Muscle of leg (tissue), 11 donors: ENCODE results near the gene ZBTB4. TPM values are rescaled to one million over a fixed set of nuclear protein-coding genes. Genes with fewer than 3 reads are reported as not detected.
"Not testable (repeated sequence)": the region's sequence is repeated elsewhere in the genome, so short reads cannot be mapped to it uniquely, and the experiment has no call there.

Experiments
- DNase-seq: peaks from one replicate; pipeline ENCODE4 v3.0.0; 2013
- H3K27ac ChIP-seq: one replicate; pipeline ENCODE4 v1.5.1; 2013; ENCODE audit warnings: mild to moderate bottlenecking, low read length, control low read depth
- H3K27me3 ChIP-seq: one replicate; pipeline ENCODE4 v1.6.1; 2013; ENCODE audit warnings: low read length; ENCODE audit not compliant: control insufficient read depth, insufficient read depth
- H3K36me3 ChIP-seq: one replicate; pipeline ENCODE4 v1.6.1; 2013; ENCODE audit warnings: low read length; ENCODE audit not compliant: control insufficient read depth, insufficient read depth
- H3K4me1 ChIP-seq: one replicate; pipeline ENCODE4 v1.6.1; 2013; ENCODE audit warnings: low read length; ENCODE audit not compliant: control insufficient read depth, insufficient read depth
- H3K4me3 ChIP-seq: one replicate; pipeline ENCODE4 v1.5.1; 2013; ENCODE audit warnings: low read length, control low read depth
- H3K9me3 ChIP-seq: replicated peaks from 2 replicates; pipeline ENCODE4 v1.6.1; 2013; ENCODE audit warnings: low read depth, low read length; ENCODE audit not compliant: control insufficient read depth
- WGBS: methylation state at CpG from one replicate; pipeline ENCODE4 v1.1.5; 2013; ENCODE audit warnings: missing lambda C conversion rate; ENCODE audit not compliant: insufficient coverage; 5-methylcytosine and 5-hydroxymethylcytosine counted together
- polyA plus RNA-seq, 8 donors: library from polyadenylated mRNA; unstranded; fragments of 120-200 nt; gene quantifications; one replicate each; pipeline versions ENCODE4 v1.2.1 to v1.2.3, GENCODE V29; 2013; ENCODE audit warnings: inconsistent platforms in 1 of 8, low replicate concordance in 1 of 8; ENCODE audit not compliant: insufficient read length in 8 of 8, insufficient read depth in 1 of 8
- total RNA-seq: library from RNA; stranded (reverse); fragments of 120-200 nt; gene quantifications from one replicate; pipeline ENCODE4 v1.2.4, GENCODE V29; 2013

ZBTB4 gene
- total and polyA plus RNA-seq, 9 donors = 14.1 to 31.6 (median 24.3) TPM

GRCh38 chr17:7482742-7483088 lies 3.3 kb upstream of the ZBTB4 start:
- peak overlapping the region; percentile 100 for H3K27ac ChIP-seq
- not testable (repeated sequence) for H3K27me3 ChIP-seq, H3K9me3 ChIP-seq, H3K36me3 ChIP-seq, DNase-seq
- H3K4me1 ChIP-seq = peaks cover 66% of the 10 kb centered on the region
- 84% methylated on average over 2 of the region's 6 CpGs for WGBS
- peak overlapping the region; percentile 88 for H3K4me3 ChIP-seq

DNA sequence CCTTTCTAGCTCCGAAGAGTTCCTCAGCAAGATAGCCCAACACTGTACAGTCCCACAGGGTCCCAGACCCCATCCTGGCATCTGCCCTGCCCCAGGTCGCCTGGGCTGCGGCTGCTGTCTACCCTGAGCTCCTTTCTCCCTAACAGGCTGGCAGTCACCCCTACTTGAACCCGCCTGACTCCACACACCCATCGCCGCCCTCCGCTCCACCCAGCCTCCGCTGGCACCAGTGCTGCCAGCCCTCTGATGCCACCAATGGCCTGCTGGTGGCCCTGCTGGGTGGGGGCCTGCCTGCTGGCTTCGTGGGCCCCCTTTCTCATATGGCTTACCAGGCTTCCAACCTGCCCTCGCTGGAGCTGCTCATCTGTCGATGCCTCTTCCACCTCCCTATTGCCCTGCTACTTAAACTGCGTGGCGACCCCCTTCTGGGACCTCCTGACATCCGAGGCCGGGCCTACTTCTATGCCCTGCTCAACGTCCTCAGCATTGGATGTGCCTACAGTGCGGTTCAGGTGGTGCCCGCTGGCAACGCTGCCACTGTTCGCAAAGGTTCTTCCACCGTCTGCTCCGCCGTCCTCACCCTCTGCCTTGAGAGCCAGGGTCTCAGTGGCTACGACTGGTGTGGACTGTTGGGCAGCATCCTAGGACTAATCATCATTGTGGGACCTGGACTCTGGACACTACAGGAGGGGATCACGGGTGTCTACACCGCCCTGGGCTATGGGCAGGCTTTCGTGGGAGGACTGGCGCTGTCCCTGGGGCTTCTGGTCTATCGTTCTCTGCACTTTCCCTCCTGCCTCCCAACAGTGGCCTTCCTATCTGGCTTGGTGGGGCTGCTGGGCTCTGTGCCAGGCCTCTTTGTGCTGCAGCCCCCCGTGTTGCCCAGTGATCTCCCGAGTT lies 2.7 kb upstream of the ZBTB4 start:
- not testable (repeated sequence) for H3K4me3 ChIP-seq, H3K27me3 ChIP-seq, H3K9me3 ChIP-seq, H3K36me3 ChIP-seq
- WGBS = 93% methylated on average over 17 of the region's 31 CpGs
- Histone ChIP-seq H3K27ac (peak overlapping the region; percentile 100), H3K4me1 (peaks cover 68% of the 10 kb centered on the region)
- peak; percentile 10 for DNase-seq

DNA sequence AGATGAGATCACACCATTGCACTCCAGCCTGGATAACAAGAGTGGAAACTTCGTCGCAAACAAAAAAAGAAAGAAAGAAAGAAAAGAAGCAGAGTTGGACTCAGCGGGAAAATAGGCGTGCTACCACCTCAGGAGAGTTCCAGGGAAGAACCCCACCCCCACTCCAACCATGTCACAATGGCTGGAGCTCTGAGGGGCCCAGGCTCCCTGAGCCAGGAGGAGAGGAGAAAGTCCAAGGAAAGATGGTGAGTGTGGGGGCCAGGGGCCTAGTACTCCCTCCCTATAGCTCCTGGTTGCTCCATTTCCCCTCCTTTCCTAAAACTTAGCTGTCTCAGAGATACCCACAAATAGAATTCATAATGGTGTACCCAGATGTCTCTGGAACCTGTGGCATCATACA lies 1.8 kb upstream of the ZBTB4 start, which contains the start of gene SLC35G6:
Gene SLC35G6 (plus strand): TSS at position 172 of the 400 bp plus-strand sequence. CDS start 71 bp downstream, at position 243.
- H3K27me3 ChIP-seq, H3K9me3 ChIP-seq, H3K36me3 ChIP-seq, H3K4me3 ChIP-seq: not testable (repeated sequence)
- DNase-seq = peak; percentile 27
- WGBS = no CpG with 5 or more reads among the region's 4 CpGs
- Histone ChIP-seq H3K27ac (peak within 1 kb of the TSS; percentile 100), H3K4me1 (peaks cover 76% of the 10 kb centered on the region)

- no peaks in the 10 kb centered on the region for H3K36me3 ChIP-seq
- WGBS = 5% methylated on average over 7 of the region's 8 CpGs
- no peaks in the 10 kb centered on the region for H3K9me3 ChIP-seq
- peak overlapping the region; percentile 71 for H3K4me3 ChIP-seq
- DNase-seq = peak; percentile 62
- H3K4me1 ChIP-seq = peaks cover 77% of the 10 kb centered on the region
- H3K27ac ChIP-seq = peak overlapping the region; percentile 96
- H3K27me3 ChIP-seq = no peaks in the 10 kb centered on the region
Observed at GRCh38 chr17:7480089-7480384, 606 bp upstream of the ZBTB4 start.

DNA sequence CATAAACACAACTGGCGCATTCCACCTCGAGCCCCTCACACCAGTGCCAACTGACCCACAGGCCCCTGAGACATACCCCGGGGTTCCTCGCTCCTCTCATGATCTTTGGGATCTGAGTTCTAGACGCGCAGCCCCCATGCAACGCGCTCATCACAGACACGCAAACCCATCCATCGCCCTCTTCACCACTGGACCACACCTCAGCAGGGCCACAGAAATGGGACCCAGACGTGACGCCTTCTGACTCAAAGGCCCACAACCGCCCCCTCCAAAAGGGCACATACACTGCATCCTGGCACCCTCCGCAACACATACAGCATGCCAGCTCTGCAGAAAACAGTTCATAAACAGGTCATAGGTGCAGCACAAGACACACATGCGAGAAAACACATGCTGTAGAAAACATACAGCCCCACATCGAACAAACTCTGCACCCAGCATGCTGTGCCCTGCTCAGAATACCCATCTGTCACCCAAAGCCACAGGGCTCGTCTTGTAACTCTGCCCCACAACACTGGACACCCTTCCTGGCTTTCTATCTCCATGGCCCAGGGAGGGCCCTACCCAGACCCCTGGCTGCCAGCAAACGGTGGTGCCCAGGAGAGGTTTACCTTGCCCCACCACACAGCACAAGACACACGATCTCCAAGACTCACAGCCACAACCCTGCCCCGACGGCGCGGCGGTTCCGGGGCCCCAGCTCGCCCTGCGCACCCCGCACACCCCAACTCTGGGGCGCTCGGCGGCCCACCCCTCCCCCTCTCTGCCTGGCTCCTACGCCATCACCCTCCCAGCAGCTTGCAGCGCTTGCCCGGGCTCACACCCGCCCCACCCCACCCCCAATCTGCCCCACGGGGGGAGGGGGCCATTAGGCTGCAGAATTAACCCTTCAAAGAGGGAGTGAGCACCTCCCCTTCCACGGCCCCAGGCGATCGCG lies 887 bp downstream of the ZBTB4 start:
- Histone ChIP-seq H3K9me3 (no peaks in the 10 kb centered on the region), H3K4me1 (peaks cover 76% of the 10 kb centered on the region), H3K36me3 (peaks cover 4% of the 10 kb centered on the region), H3K27ac (peak overlapping the region; percentile 93), H3K27me3 (no peaks in the 10 kb centered on the region), H3K4me3 (peak overlapping the region; percentile 79)
- peak; percentile 69 for DNase-seq
- 17% methylated on average over 39 of the region's 40 CpGs for WGBS

DNA sequence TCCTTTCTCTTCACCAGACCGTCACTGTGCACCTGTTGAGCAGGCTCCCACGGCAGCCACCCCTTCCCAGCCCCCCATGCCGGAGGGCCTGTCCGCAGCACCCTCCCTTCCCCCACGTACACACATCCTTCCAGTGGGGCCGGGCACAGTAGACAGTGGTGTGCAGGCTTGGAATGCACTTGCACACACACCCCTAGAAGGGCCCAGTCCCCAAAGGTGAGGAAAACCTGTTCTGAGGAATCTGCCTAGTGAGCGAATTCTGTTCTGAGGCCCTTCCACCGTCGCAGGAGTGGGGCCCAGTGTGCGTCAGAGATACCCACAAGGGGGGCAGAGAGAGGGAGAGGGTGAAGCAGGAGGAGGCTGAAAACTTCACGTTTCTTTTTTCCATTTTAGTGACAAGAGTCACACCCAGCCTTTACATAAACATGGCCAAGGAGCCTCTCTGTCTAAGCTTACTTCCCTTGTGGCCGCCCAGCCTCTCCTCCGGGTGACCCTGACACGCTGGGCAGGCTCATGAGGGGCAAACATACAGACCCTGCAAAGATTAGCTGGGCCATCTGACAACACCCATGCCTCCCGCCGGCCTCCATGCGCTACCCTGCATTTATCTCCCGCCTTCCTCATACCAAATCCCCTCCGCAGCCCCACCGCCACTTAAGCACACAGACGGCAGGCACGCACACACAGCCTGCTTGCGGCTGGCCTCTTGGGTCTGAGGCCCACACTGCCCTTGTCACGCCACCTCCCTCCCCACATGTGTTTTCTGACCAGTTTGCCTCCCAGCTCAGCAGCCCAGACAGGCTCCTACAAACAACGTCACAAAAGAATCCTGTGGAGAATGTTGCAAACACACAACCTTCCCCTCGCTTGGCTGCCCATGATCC lies 1.8 kb downstream of the ZBTB4 start:
- no peaks in the 10 kb centered on the region for H3K9me3 ChIP-seq
- H3K27me3 ChIP-seq = no peaks in the 10 kb centered on the region
- H3K4me1 ChIP-seq = peaks cover 67% of the 10 kb centered on the region
- WGBS = 17% methylated on average over 15 of the region's 26 CpGs
- H3K4me3 ChIP-seq = peak overlapping the region; percentile 79
- H3K36me3 ChIP-seq = peaks cover 4% of the 10 kb centered on the region
- peak; percentile 59 for DNase-seq
- H3K27ac ChIP-seq = peak overlapping the region; percentile 93

DNA sequence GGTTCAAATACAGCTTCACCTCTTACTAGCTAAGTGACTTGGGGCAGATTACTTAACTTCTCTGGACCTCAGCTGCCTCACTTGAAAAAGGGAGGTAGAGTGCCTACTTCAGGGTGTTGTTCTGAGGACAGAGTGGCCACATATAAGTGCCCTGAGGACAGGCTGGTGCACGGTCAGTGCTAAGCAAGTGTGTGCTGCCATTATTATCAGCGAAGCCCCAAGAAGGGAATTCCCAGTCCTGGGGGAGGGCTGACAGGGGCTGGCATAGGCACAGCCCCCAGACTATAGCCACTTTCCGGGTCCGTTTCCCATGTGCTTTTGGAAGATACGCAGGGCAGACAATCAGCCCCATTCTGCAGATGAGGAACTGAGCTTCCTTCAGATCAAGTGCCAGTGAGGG lies 2.5 kb downstream of the ZBTB4 start:
- no peaks in the 10 kb centered on the region for H3K9me3 ChIP-seq
- 82% methylated on average over 4 of the region's 5 CpGs for WGBS
- H3K36me3 ChIP-seq = peaks cover 4% of the 10 kb centered on the region
- peak overlapping the region; percentile 93 for H3K27ac ChIP-seq
- peaks cover 60% of the 10 kb centered on the region for H3K4me1 ChIP-seq
- no peaks in the 10 kb centered on the region for H3K27me3 ChIP-seq
- H3K4me3 ChIP-seq = no peak overlapping the region
- no peak for DNase-seq

GRCh38 chr17:7476494-7476893 lies 2.9 kb downstream of the ZBTB4 start:
- H3K27me3 ChIP-seq = no peaks in the 10 kb centered on the region
- DNase-seq = peak; percentile 24
- H3K4me3 ChIP-seq = no peak overlapping the region
- H3K27ac ChIP-seq = peak overlapping the region; percentile 93
- H3K9me3 ChIP-seq = no peaks in the 10 kb centered on the region
- H3K4me1 ChIP-seq = peaks cover 56% of the 10 kb centered on the region
- H3K36me3 ChIP-seq = peaks cover 4% of the 10 kb centered on the region
- 21% methylated on average over 3 of the region's 3 CpGs for WGBS

- no peaks in the 10 kb centered on the region for H3K9me3 ChIP-seq
- peaks cover 4% of the 10 kb centered on the region for H3K36me3 ChIP-seq
- no peak overlapping the region for H3K4me3 ChIP-seq
- peak overlapping the region; percentile 93 for H3K27ac ChIP-seq
- 64% methylated on average over 15 of the region's 15 CpGs for WGBS
- peak; percentile 71 for DNase-seq
- H3K4me1 ChIP-seq = peaks cover 50% of the 10 kb centered on the region
- H3K27me3 ChIP-seq = no peaks in the 10 kb centered on the region
Observed at GRCh38 chr17:7475764-7476422, 3.5 kb downstream of the ZBTB4 start.
